ENCODE measurements around the gene GULP1.
"Not testable (repeated sequence)": the region's sequence is repeated elsewhere in the genome, so short reads cannot be mapped to it uniquely, and the experiment has no call there.

The GULP1 gene

DNA sequence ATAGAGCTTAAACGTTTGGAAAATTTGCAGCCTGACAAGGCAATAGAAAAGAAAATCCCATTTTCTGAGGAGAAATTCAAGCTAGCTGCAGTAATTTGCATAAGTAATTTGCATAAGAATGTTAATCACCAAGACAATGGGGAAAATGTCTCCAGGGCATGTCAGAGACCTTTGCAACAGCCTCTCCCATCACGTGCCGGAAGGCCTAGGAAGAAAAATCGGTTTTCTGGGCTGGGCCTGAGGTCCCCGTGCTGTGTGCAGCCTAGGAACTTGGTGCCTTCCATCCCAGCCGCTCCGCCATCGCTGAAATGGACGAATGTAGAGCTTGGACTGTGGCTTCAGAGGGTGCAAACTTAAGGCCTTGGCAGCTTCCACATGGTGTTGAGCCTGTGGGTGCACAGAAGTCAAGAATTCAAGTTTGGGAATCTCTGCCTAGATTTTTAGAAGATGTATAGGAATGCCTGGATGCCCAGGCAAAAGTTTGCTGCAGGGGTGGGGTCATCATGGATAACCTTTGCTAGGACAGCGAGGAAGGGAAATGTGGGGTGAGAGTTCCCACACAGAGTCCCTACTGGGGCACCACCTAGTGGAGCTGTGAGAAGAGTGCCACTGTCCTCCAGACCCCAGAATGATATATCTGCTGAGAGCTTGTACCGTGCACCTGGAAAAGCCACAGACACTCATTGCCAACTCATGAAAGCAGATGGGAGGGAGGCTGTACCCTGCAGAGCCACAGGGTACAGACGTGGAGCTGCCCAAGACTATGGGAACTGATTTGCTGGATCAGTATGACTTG is 164.6 kb downstream of the GULP1 start:
- H3K27ac ChIP-seq = no peak overlapping the region
- peak; percentile 20; the same call in 1 of the 2 replicates for TF ChIP-seq CTCF (conservative IDR thresholded peaks at IDR 0.05)

GRCh38 chr2:188459061-188459460 is 167.4 kb downstream of the GULP1 start:
- TF ChIP-seq CTCF (conservative IDR thresholded peaks at IDR 0.05) = no peak
- no peak overlapping the region for H3K27ac ChIP-seq

DNA sequence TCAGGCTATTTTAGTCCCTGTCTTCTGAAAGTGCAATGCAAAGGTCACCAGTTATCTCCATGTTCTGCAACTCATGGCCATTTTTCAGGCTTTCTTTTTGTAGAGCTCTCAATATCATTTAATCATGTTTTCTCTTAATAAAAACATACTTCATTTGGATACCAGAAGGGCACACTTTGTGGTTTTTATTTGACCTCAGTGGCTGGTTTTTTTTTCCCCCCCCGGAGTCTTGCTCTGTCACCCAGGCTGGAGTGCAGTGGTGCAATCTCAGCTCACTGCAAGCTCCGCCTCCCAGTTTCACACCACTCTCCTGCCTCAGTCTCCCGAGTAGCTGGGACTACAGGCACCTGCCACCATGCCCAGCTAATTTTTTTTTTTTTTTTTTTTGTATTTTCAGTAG is 174.4 kb downstream of the GULP1 start:
- H3K27ac ChIP-seq = not testable (repeated sequence)

- H3K27ac ChIP-seq = no peak overlapping the region
- TF ChIP-seq CTCF (conservative IDR thresholded peaks at IDR 0.05) = no peak
Observed at GRCh38 chr2:188466761-188467160, 175.1 kb downstream of the GULP1 start.

- TF ChIP-seq CTCF (conservative IDR thresholded peaks at IDR 0.05) = no peak
- H3K27ac ChIP-seq = no peak overlapping the region
Observed at GRCh38 chr2:188471166-188471565, 179.5 kb downstream of the GULP1 start.

- H3K27ac ChIP-seq = no peak overlapping the region
- TF ChIP-seq CTCF (conservative IDR thresholded peaks at IDR 0.05) = no peak
Observed at GRCh38 chr2:188473306-188473705, 181.6 kb downstream of the GULP1 start.

DNA sequence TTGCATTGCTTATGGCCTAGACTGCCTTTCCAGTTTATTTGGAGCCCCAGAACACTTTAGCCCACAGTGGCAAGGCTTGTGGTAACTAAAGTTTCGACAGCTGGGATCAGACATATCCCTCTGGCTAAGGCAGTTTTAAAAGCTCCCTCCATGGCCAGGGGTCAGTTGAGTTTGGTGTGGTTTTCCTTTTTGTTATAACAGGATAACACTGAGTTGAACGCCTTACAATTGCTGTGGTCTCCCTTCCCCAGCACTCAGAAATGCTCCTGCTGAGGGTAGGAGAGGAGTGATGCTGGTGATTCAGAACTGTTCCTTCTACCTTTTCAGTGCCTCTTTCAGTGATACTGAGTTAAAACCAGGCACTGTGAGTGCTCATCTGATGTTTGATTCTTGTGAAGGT is 182.6 kb downstream of the GULP1 start:
- no peak for TF ChIP-seq CTCF (conservative IDR thresholded peaks at IDR 0.05)
- no peak overlapping the region for H3K27ac ChIP-seq

DNA sequence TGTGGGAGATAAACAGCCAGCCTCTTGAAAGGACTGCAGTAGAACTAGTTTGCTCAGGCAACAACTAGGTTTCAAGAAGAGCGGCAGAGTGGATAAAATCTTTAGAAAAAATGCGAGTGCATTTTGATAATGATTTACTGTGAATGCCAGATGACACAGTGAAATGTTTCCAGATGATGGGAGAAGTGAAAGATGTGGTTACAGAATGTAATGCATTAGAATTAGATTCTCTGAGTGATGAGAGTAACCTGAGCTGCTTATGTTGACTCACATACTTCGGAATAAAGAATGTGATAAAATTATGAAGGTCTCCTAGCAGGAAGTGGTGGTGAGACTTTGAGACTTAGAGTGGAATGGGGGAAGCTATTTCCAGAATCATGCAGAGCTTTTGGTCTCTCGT is 184.3 kb downstream of the GULP1 start:
- H3K27ac ChIP-seq = no peak overlapping the region
- no peak for TF ChIP-seq CTCF (conservative IDR thresholded peaks at IDR 0.05)
